ENCODE results near the gene IER5L. TPM values are rescaled to one million over a fixed set of nuclear protein-coding genes. Genes with fewer than 3 reads are reported as not detected.
A peak's percentile ranks its signal among the peaks of the same experiment; 100 is the strongest.

The IER5L gene
- total and polyA plus RNA-seq, 9 of the 15 experiments (the other 6 are each of a cell fraction or from before 2014, with no cell fraction given): 0.14 to 11.9 (median 0.52) TPM

DNA sequence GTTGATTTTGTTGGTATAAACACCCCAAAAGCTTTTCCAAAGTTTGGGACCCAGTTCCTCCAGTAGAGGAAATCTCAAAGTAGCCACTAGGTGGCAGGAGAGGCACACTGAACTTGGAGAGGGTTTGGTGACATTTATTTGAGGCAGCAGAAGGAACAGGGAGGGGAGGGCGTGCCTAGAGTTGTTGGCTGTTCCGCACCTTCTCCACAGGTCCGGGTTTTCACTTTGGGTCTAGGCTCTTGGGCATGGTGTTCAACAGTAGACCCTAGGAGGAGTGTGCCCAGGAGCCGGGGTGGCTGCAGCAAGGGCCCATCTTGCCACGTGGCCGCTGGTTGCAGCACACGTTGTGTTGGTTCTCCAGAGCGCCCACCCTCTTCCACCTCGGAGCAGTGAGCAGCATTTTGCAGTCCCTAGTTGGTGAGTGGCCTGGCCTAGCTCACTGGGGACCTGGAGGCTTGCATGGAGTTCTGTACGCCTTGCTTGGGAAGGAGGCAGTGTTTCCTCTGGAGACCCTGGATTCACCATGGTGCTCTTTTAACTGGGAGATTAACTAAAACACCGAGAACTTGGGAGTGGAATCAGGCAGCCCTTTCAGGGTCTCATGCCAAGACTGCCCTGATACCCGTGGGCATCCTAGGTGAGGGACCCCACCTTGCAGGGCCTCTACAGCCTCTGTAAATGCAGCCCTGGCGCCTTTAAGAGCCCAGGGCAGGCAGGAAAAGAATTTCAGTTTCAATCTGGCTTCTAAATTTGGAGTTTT, 38.6 kb downstream of the IER5L start (continued):
- TF ChIP-seq REST (IDR thresholded peaks at IDR 0.05; ENCODE audit: borderline replicate concordance): peak; percentile 77
- TF ChIP-seq REST (CRISPR knock-in tag; IDR thresholded peaks at IDR 0.05; ENCODE audit: low read depth): no peak
- TF ChIP-seq HDGF (IDR thresholded peaks at IDR 0.05): peak; percentile 14; the same call in 1 of the 2 replicates
- TF ChIP-seq L3MBTL2 (IDR thresholded peaks at IDR 0.05): peak; percentile 86
- TF ChIP-seq TBP (optimal IDR thresholded peaks at IDR 0.05; ENCODE audit: low read depth, low read length): no peak
- TF ChIP-seq SMC3 (conservative IDR thresholded peaks at IDR 0.05; ENCODE audit: insufficient read depth, low read depth, low read length): peak; percentile 81
- TF ChIP-seq, protein P1, sequence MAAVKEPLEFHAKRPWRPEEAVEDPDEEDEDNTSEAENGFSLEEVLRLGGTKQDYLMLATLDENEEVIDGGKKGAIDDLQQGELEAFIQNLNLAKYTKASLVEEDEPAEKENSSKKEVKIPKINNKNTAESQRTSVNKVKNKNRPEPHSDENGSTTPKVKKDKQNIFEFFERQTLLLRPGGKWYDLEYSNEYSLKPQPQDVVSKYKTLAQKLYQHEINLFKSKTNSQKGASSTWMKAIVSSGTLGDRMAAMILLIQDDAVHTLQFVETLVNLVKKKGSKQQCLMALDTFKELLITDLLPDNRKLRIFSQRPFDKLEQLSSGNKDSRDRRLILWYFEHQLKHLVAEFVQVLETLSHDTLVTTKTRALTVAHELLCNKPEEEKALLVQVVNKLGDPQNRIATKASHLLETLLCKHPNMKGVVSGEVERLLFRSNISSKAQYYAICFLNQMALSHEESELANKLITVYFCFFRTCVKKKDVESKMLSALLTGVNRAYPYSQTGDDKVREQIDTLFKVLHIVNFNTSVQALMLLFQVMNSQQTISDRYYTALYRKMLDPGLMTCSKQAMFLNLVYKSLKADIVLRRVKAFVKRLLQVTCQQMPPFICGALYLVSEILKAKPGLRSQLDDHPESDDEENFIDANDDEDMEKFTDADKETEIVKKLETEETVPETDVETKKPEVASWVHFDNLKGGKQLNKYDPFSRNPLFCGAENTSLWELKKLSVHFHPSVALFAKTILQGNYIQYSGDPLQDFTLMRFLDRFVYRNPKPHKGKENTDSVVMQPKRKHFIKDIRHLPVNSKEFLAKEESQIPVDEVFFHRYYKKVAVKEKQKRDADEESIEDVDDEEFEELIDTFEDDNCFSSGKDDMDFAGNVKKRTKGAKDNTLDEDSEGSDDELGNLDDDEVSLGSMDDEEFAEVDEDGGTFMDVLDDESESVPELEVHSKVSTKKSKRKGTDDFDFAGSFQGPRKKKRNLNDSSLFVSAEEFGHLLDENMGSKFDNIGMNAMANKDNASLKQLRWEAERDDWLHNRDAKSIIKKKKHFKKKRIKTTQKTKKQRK (IDR thresholded peaks at IDR 0.05; ENCODE audit: borderline replicate concordance, low read depth, low read length): no peak
- TF ChIP-seq KLF13 (tag; IDR thresholded peaks at IDR 0.05; ENCODE audit: borderline replicate concordance, low read depth): peak; percentile 72; the same call in 1 of the 2 replicates
- no peak for TF ChIP-seq ILF3 (IDR thresholded peaks at IDR 0.05; ENCODE audit: borderline replicate concordance)
- TF ChIP-seq ZFP36 (IDR thresholded peaks at IDR 0.05; ENCODE audit: low read depth, low read length, partially characterized antibody): no peak
- no peak for TF ChIP-seq HNRNPUL1 (IDR thresholded peaks at IDR 0.05; ENCODE audit: low read length)
- peak; percentile 75 for TF ChIP-seq EP400 (IDR thresholded peaks at IDR 0.05)
- peak; percentile 86 for TF ChIP-seq STAG1 (CRISPR knock-in tag; IDR thresholded peaks at IDR 0.05; ENCODE audit: borderline replicate concordance)
- peak; percentile 21 for TF ChIP-seq MEIS2 (IDR thresholded peaks at IDR 0.05; ENCODE audit: partially characterized antibody)
- TF ChIP-seq RAD21 (CRISPR knock-in tag; conservative IDR thresholded peaks at IDR 0.05 in 1 of 2, IDR thresholded peaks at IDR 0.05 in 1 of 2): peak; percentile 90 to 91
- TF ChIP-seq ATF7 (IDR thresholded peaks at IDR 0.05): 0 out of 2 replicates have a peak, but pooled peaks have one; percentile 14
- TF ChIP-seq ELF1 (tag; IDR thresholded peaks at IDR 0.05): peak; percentile 39; the same call in 1 of the 2 replicates

All from K562 (cell line).